KOPT-K1 (cell line): ENCODE measurements around the gene INSM1.

Experiments used
- H3K27ac ChIP-seq: fragments of 200-600 bp; sonication (generic); 2 replicates; pipeline ENCODE4 v1.5.1; 2016; ENCODE audit warnings: antibody characterized with exemption, mild to moderate bottlenecking, low read depth, low read length; ENCODE audit not compliant: poor library complexity, severe bottlenecking
- H3K36me3 ChIP-seq: fragments of 200-600 bp; sonication (generic); 2 replicates; pipeline ENCODE4 v1.5.1; 2017; ENCODE audit warnings: antibody characterized with exemption, mild to moderate bottlenecking, low read length, moderate library complexity; ENCODE audit not compliant: insufficient read depth
- H3K9me3 ChIP-seq: fragments of 200-600 bp; sonication (generic); 2 replicates; pipeline ENCODE4 v1.5.1; 2017; ENCODE audit warnings: antibody characterized with exemption, low read length, mild to moderate bottlenecking; ENCODE audit not compliant: insufficient read depth, poor library complexity, severe bottlenecking

INSM1 gene

GRCh38 chr20:20366876-20367574, 879 bp upstream of the INSM1 start:
- no peaks in the 10 kb centered on the region for H3K36me3 ChIP-seq
- peaks cover 36% of the 10 kb centered on the region for H3K9me3 ChIP-seq
- H3K27ac ChIP-seq: no peak overlapping the region

GRCh38 chr20:20368418-20369249, 730 bp downstream of the INSM1 start:
- Histone ChIP-seq H3K36me3 (no peaks in the 10 kb centered on the region), H3K9me3 (peaks cover 36% of the 10 kb centered on the region), H3K27ac (no peak overlapping the region)

DNA sequence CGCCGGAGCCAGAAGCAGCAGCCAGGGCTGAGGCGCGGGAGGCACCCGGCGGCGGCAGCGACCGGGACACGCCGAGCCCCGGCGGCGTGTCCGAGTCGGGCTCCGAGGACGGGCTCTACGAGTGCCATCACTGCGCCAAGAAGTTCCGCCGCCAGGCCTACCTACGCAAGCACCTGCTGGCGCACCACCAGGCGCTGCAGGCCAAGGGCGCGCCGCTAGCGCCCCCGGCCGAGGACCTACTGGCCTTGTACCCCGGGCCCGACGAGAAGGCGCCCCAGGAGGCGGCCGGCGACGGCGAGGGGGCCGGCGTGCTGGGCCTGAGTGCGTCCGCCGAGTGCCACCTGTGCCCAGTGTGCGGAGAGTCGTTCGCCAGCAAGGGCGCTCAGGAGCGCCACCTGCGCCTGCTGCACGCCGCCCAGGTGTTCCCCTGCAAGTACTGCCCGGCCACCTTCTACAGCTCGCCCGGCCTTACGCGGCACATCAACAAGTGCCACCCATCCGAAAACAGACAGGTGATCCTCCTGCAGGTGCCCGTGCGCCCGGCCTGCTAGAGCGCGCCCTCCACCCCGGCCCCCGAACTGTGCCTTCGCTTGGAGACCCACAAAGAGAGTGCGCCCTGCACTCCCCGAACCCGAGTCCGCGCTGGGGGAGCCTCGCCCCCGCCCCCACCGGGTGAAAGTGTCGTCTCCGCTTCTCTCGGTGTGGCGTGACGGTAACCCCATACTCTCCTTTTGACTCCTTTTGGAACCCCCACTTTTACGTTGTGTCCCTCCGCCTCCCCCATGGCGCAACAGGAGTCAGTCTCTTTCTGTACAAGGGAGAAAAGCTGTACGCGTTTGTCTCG, 1.6 kb downstream of the INSM1 start:
- H3K36me3 ChIP-seq: no peaks in the 10 kb centered on the region
- H3K27ac ChIP-seq: no peak overlapping the region
- H3K9me3 ChIP-seq: peaks cover 29% of the 10 kb centered on the region

DNA sequence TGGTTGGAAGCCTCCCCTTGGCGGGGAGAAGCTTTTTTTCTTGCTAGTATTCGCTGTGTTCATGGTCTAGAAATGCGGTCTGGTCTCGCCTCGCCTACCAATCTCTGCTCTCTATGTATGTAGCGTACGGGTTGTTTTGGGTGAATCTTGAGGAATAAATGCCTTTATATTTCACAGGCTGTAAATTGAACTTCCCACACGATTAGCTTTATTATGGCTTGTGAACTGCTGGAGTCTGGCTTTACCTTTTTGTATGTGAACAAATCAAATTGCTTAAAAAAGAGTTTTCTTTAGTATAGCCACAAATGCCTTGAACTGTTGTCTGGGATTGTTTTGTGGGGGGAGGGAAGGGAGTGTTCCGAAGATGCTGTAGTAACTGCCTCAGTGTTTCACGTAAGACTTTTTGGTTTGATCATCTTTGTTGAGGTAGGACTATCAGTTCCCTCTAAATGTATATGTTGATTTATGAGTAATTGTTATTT, 2.2 kb downstream of the INSM1 start:
- Histone ChIP-seq H3K9me3 (peaks cover 22% of the 10 kb centered on the region), H3K27ac (no peak overlapping the region), H3K36me3 (no peaks in the 10 kb centered on the region)

- H3K36me3 ChIP-seq: no peaks in the 10 kb centered on the region
- peaks cover 17% of the 10 kb centered on the region for H3K9me3 ChIP-seq
- H3K27ac ChIP-seq: no peak overlapping the region
These were observed 3.2 kb downstream of the INSM1 start for GRCh38 chr20:20371083-20371482.

GRCh38 chr20:20371681-20372080, 3.8 kb downstream of the INSM1 start:
- Histone ChIP-seq H3K9me3 (peaks cover 16% of the 10 kb centered on the region), H3K36me3 (no peaks in the 10 kb centered on the region), H3K27ac (no peak overlapping the region)

- Histone ChIP-seq H3K9me3 (peaks cover 6% of the 10 kb centered on the region), H3K36me3 (no peaks in the 10 kb centered on the region), H3K27ac (no peak overlapping the region)
These were observed 5.2 kb downstream of the INSM1 start for GRCh38 chr20:20373091-20373571.

GRCh38 chr20:20375862-20376261, 8.0 kb downstream of the INSM1 start:
- no peak overlapping the region for H3K27ac ChIP-seq
- H3K36me3 ChIP-seq: no peaks in the 10 kb centered on the region
- peaks cover 12% of the 10 kb centered on the region for H3K9me3 ChIP-seq

DNA sequence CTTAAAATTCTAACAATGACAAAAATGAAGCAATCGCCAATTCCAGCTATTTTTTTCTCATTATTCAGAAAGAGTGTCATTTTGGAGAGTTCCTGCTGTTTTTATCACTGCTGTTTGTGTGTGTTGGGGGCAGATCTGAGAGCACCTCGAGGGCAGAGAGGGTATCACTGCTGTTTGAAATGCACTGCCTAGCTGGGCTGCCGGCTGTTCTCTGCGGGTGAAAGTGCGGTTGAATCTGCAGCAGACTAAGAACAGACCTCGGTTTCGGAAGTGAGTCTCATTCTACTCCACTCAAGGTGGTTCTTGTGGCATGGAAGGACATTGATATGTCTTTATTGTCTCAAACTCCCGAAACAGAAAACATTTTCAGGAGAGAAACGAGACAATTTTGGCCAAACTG, 18.3 kb downstream of the INSM1 start:
- Histone ChIP-seq H3K36me3 (no peaks in the 10 kb centered on the region), H3K27ac (no peak overlapping the region), H3K9me3 (peaks cover under 1% of the 10 kb centered on the region)

- H3K36me3 ChIP-seq: no peaks in the 10 kb centered on the region
- no peak overlapping the region for H3K27ac ChIP-seq
These were observed 22.5 kb downstream of the INSM1 start for GRCh38 chr20:20390393-20390792.

GRCh38 chr20:20391115-20391514, 23.2 kb downstream of the INSM1 start:
- H3K27ac ChIP-seq: no peak overlapping the region
- no peaks in the 10 kb centered on the region for H3K9me3 ChIP-seq
- no peaks in the 10 kb centered on the region for H3K36me3 ChIP-seq

More at GRCh38 chr20:20390393-20390792, 22.5 kb downstream of the INSM1 start:
- no peaks in the 10 kb centered on the region for H3K9me3 ChIP-seq

DNA sequence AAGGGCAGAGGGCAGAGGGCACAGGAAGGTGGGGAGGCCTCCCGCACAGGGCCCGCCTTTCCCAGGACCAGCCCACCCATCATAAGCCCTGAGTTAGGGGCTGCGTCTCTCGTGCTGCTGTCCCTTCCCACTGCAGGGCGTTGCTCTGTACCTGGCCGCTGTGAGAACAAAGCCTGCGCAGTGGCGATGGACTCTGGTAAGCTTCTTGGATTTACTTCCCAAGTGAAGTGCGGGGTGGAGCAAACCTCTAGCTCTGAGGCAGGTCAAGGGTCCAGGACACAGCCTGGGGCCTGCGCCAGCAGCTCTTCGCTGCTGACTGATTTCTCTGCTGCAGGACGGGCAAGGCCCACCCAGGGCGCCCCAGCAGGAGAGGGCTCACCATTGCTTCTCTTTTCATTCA, 23.9 kb downstream of the INSM1 start:
- no peaks in the 10 kb centered on the region for H3K36me3 ChIP-seq

DNA sequence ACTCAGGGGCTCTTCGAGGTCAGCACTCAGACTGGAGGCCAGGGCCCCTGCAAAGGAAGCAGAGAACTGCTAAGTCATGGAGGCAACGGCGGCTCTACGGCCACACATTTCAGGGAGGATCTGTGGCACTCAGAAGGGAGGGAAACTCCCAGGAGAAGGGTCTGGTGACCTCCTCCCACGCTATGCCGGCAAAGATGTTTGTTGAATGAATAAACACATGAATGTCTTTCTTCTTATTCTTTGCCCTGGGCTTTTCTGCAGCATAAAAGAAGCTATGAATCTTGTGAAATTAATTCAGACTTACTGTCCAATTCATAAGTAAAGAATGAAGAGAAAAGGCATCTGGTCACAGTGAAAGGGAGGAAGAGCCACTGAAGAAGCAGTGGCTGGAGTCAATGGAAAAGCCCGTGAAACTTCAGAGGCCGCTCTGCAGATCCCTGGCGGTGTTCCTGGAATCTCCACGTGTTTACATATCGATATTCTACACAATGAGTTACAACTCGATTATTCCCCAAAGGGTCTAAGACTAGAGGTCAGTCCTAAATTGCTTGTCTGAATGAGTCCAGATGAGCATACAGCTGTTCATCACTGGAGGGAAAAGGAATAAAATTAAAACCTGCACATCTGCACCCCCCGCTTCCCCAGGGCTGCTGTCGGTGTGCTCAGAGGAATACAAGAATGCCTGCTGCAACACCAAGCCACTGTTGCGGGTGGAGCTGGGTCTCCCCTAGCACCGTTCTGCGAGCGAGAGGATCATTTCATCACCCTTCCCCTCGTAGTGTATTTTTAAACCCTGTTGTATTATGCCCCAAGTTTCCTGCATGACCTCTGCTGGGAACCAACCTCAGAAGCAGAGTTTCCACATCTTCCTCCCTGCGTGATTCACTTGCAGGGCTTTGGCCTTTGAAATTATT, 25.6 kb downstream of the INSM1 start:
- H3K27ac ChIP-seq: no peak overlapping the region
- H3K36me3 ChIP-seq: no peaks in the 10 kb centered on the region
- H3K9me3 ChIP-seq: no peaks in the 10 kb centered on the region

More for the DNA sequence above, 23.9 kb downstream of the INSM1 start:
- H3K27ac ChIP-seq: no peak overlapping the region
- no peaks in the 10 kb centered on the region for H3K9me3 ChIP-seq

DNA sequence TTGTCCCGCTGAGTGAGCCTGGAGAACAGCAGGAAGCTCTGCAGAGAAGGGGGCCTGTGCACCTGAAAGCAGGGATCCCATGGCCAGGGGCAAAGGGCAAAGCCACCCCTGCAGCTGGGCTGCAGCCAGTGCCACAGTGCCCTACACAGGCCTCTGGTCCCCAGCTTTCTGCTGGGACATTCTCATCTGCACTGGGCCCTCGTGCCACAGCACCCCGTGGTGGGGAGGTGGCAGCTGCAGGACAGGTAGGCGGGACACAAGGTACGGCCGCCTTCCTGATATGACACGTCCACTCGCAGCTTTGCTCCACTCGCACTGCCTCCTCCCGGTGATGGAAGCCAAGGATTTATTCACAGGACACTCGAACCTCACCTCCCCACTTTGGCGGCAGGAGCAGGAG, 27.2 kb downstream of the INSM1 start:
- Histone ChIP-seq H3K27ac (no peak overlapping the region), H3K9me3 (no peaks in the 10 kb centered on the region), H3K36me3 (no peaks in the 10 kb centered on the region)
